ENCODE results near the gene FAM217A. TPM values are rescaled to one million over a fixed set of nuclear protein-coding genes. Genes with fewer than 3 reads are reported as not detected.
"Not testable (repeated sequence)": the region's sequence is repeated elsewhere in the genome, so short reads cannot be mapped to it uniquely, and the experiment has no call there.

Gene FAM217A
- polyA plus RNA-seq, 4 donors: 0.04 to 0.65 TPM; not detected in 2

GRCh38 chr6:4100655-4101054 lies 21.7 kb upstream of the FAM217A start:
- DNase-seq (no peak), FAIRE-seq (no peak)
- no peak overlapping the region for H3K27ac ChIP-seq (ENCODE audit: low read depth in 1 of 3, low read length in 2 of 3)
- H3K36me3 ChIP-seq (ENCODE audit: control insufficient read depth in 3 of 3, insufficient read depth in 2 of 3, low read depth in 1 of 3, low read length in 3 of 3): no peaks in the 10 kb centered on the region
- H3K9me3 ChIP-seq (ENCODE audit: control insufficient read depth in 2 of 2, insufficient read depth in 1 of 2, low read depth in 1 of 2, low read length in 1 of 2): no peaks in the 10 kb centered on the region
- no peaks in the 10 kb centered on the region for H3K27me3 ChIP-seq (ENCODE audit: control insufficient read depth in 3 of 3, insufficient read depth in 3 of 3, low read length in 3 of 3)
- peaks cover 0 to 8% (median 0%) of the 10 kb centered on the region in 3 donors for H3K4me1 ChIP-seq (ENCODE audit: control insufficient read depth in 3 of 3, insufficient read depth in 2 of 3, low read depth in 1 of 3, low read length in 2 of 3)
- WGBS, 3 donors: 78 to 87% (median 79%) methylated on average over 5 of the region's 5 CpGs
- H3K4me3 ChIP-seq (ENCODE audit: low read depth in 1 of 3, low read length in 3 of 3): no peak overlapping the region

GRCh38 chr6:4093288-4093687 lies 14.4 kb upstream of the FAM217A start:
- Histone ChIP-seq H3K36me3 (ENCODE audit: control insufficient read depth in 3 of 3, insufficient read depth in 2 of 3, low read depth in 1 of 3, low read length in 3 of 3) (no peaks in the 10 kb centered on the region), H3K4me1 (ENCODE audit: control insufficient read depth in 3 of 3, insufficient read depth in 2 of 3, low read depth in 1 of 3, low read length in 2 of 3) (peaks cover 0 to 17% (median 0%) of the 10 kb centered on the region in 3 donors), H3K27me3 (ENCODE audit: control insufficient read depth in 3 of 3, insufficient read depth in 3 of 3, low read length in 3 of 3) (no peaks in the 10 kb centered on the region), H3K4me3 (ENCODE audit: low read depth in 1 of 3, low read length in 3 of 3) (no peak overlapping the region), H3K27ac (ENCODE audit: low read depth in 1 of 3, low read length in 2 of 3) (no peak overlapping the region), H3K9me3 (ENCODE audit: control insufficient read depth in 2 of 2, insufficient read depth in 1 of 2, low read depth in 1 of 2, low read length in 1 of 2) (peaks cover 0 to 6% of the 10 kb centered on the region in 2 donors)
- FAIRE-seq: no peak
- WGBS, 3 donors: 73 to 92% (median 82%) methylated on average over 1 of the region's 1 CpG
- no peak for DNase-seq

GRCh38 chr6:4091941-4092340 lies 13.0 kb upstream of the FAM217A start:
- WGBS, 3 donors: 17 to 67% (median 34%) methylated on average over 7 of the region's 7 CpGs
- H3K9me3 ChIP-seq (ENCODE audit: control insufficient read depth in 2 of 2, insufficient read depth in 1 of 2, low read depth in 1 of 2, low read length in 1 of 2): peaks cover 0 to 6% of the 10 kb centered on the region in 2 donors
- H3K4me3 ChIP-seq (ENCODE audit: low read depth in 1 of 3, low read length in 3 of 3): no peak overlapping the region
- peak; percentile 91 to 94 for DNase-seq
- H3K27ac ChIP-seq (ENCODE audit: low read depth in 1 of 3, low read length in 2 of 3): peak overlapping the region; percentile 34 to 71 (median 37)
- H3K27me3 ChIP-seq (ENCODE audit: control insufficient read depth in 3 of 3, insufficient read depth in 3 of 3, low read length in 3 of 3): no peaks in the 10 kb centered on the region
- H3K4me1 ChIP-seq (ENCODE audit: control insufficient read depth in 3 of 3, insufficient read depth in 2 of 3, low read depth in 1 of 3, low read length in 2 of 3): peaks cover 0 to 19% (median 0%) of the 10 kb centered on the region in 3 donors
- peak; percentile 55 for FAIRE-seq
- H3K36me3 ChIP-seq (ENCODE audit: control insufficient read depth in 3 of 3, insufficient read depth in 2 of 3, low read depth in 1 of 3, low read length in 3 of 3): no peaks in the 10 kb centered on the region

GRCh38 chr6:4090043-4090442 lies 11.1 kb upstream of the FAM217A start:
- H3K27ac ChIP-seq (ENCODE audit: low read depth in 1 of 3, low read length in 2 of 3); FAIRE-seq; DNase-seq; H3K27me3 ChIP-seq (ENCODE audit: control insufficient read depth in 3 of 3, insufficient read depth in 3 of 3, low read length in 3 of 3); H3K4me3 ChIP-seq (ENCODE audit: low read depth in 1 of 3, low read length in 3 of 3); H3K9me3 ChIP-seq (ENCODE audit: control insufficient read depth in 2 of 2, insufficient read depth in 1 of 2, low read depth in 1 of 2, low read length in 1 of 2); H3K36me3 ChIP-seq (ENCODE audit: control insufficient read depth in 3 of 3, insufficient read depth in 2 of 3, low read depth in 1 of 3, low read length in 3 of 3): not testable (repeated sequence)
- H3K4me1 ChIP-seq (ENCODE audit: control insufficient read depth in 3 of 3, insufficient read depth in 2 of 3, low read depth in 1 of 3, low read length in 2 of 3): peaks cover 0 to 19% (median 0%) of the 10 kb centered on the region in 3 donors
- 91 to 98% (median 96%) methylated on average over 23 to 26 of the region's 26 CpGs for WGBS, 3 donors

- FAIRE-seq: no peak
- H3K4me1 ChIP-seq (ENCODE audit: control insufficient read depth in 3 of 3, insufficient read depth in 2 of 3, low read depth in 1 of 3, low read length in 2 of 3): peaks cover 0 to 19% (median 0%) of the 10 kb centered on the region in 3 donors
- peak; percentile 74 to 91 for DNase-seq
- no peak overlapping the region for H3K4me3 ChIP-seq (ENCODE audit: low read depth in 1 of 3, low read length in 3 of 3)
- peaks cover 0 to 6% of the 10 kb centered on the region in 2 donors for H3K9me3 ChIP-seq (ENCODE audit: control insufficient read depth in 2 of 2, insufficient read depth in 1 of 2, low read depth in 1 of 2, low read length in 1 of 2)
- no peaks in the 10 kb centered on the region for H3K27me3 ChIP-seq (ENCODE audit: control insufficient read depth in 3 of 3, insufficient read depth in 3 of 3, low read length in 3 of 3)
- H3K36me3 ChIP-seq (ENCODE audit: control insufficient read depth in 3 of 3, insufficient read depth in 2 of 3, low read depth in 1 of 3, low read length in 3 of 3): no peaks in the 10 kb centered on the region
- H3K27ac ChIP-seq (ENCODE audit: low read depth in 1 of 3, low read length in 2 of 3): peak overlapping the region; percentile 72 to 82 (median 78)
- WGBS, 3 donors: 18 to 64% (median 42%) methylated on average over 7 of the region's 7 CpGs
Observed at GRCh38 chr6:4088704-4089103, 9.8 kb upstream of the FAM217A start.

GRCh38 chr6:4085332-4085700 lies 6.4 kb upstream of the FAM217A start:
- DNase-seq (no peak), FAIRE-seq (no peak)
- Histone ChIP-seq H3K36me3 (ENCODE audit: control insufficient read depth in 3 of 3, insufficient read depth in 2 of 3, low read depth in 1 of 3, low read length in 3 of 3) (no peaks in the 10 kb centered on the region), H3K4me3 (ENCODE audit: low read depth in 1 of 3, low read length in 3 of 3) (no peak overlapping the region), H3K4me1 (ENCODE audit: control insufficient read depth in 3 of 3, insufficient read depth in 2 of 3, low read depth in 1 of 3, low read length in 2 of 3) (peaks cover 0 to 5% (median 0%) of the 10 kb centered on the region in 3 donors), H3K27ac (ENCODE audit: low read depth in 1 of 3, low read length in 2 of 3) (no peak overlapping the region), H3K9me3 (ENCODE audit: control insufficient read depth in 2 of 2, insufficient read depth in 1 of 2, low read depth in 1 of 2, low read length in 1 of 2) (no peaks in the 10 kb centered on the region), H3K27me3 (ENCODE audit: control insufficient read depth in 3 of 3, insufficient read depth in 3 of 3, low read length in 3 of 3) (no peaks in the 10 kb centered on the region)
- WGBS, 3 donors: 90 to 100% (median 95%) methylated on average over 1 of the region's 1 CpG

- no peak overlapping the region for H3K27ac ChIP-seq (ENCODE audit: low read depth in 1 of 3, low read length in 2 of 3)
- 16 to 61% (median 33%) methylated on average over 9 of the region's 9 CpGs for WGBS, 3 donors
- H3K36me3 ChIP-seq (ENCODE audit: control insufficient read depth in 3 of 3, insufficient read depth in 2 of 3, low read depth in 1 of 3, low read length in 3 of 3): no peaks in the 10 kb centered on the region
- no peaks in the 10 kb centered on the region for H3K9me3 ChIP-seq (ENCODE audit: control insufficient read depth in 2 of 2, insufficient read depth in 1 of 2, low read depth in 1 of 2, low read length in 1 of 2)
- H3K4me3 ChIP-seq (ENCODE audit: low read depth in 1 of 3, low read length in 3 of 3): no peak overlapping the region
- H3K27me3 ChIP-seq (ENCODE audit: control insufficient read depth in 3 of 3, insufficient read depth in 3 of 3, low read length in 3 of 3): no peaks in the 10 kb centered on the region
- peak; percentile 25 to 33 for DNase-seq
- H3K4me1 ChIP-seq (ENCODE audit: control insufficient read depth in 3 of 3, insufficient read depth in 2 of 3, low read depth in 1 of 3, low read length in 2 of 3): peaks cover 0 to 5% (median 0%) of the 10 kb centered on the region in 3 donors
- FAIRE-seq: peak; percentile 23
Observed at GRCh38 chr6:4084444-4085331, 5.8 kb upstream of the FAM217A start.

GRCh38 chr6:4074478-4075235 lies 4.3 kb downstream of the FAM217A start:
- Histone ChIP-seq H3K27me3 (ENCODE audit: control insufficient read depth in 3 of 3, insufficient read depth in 3 of 3, low read length in 3 of 3) (peaks cover 0 to 4% (median 2%) of the 10 kb centered on the region in 3 donors), H3K27ac (ENCODE audit: low read depth in 1 of 3, low read length in 2 of 3) (no peak overlapping the region), H3K4me3 (ENCODE audit: low read depth in 1 of 3, low read length in 3 of 3) (no peak overlapping the region), H3K9me3 (ENCODE audit: control insufficient read depth in 2 of 2, insufficient read depth in 1 of 2, low read depth in 1 of 2, low read length in 1 of 2) (no peaks in the 10 kb centered on the region), H3K36me3 (ENCODE audit: control insufficient read depth in 3 of 3, insufficient read depth in 2 of 3, low read depth in 1 of 3, low read length in 3 of 3) (no peaks in the 10 kb centered on the region), H3K4me1 (ENCODE audit: control insufficient read depth in 3 of 3, insufficient read depth in 2 of 3, low read depth in 1 of 3, low read length in 2 of 3) (no peaks in the 10 kb centered on the region)
- WGBS, 3 donors: 30 to 65% (median 58%) methylated on average over 6 of the region's 6 CpGs
- FAIRE-seq: no peak
- DNase-seq: peak in 1 of 2 donors; percentile 9
